HUES64 (cell line): ENCODE data around the gene POMT2.
"Not testable (repeated sequence)": the region's sequence is repeated elsewhere in the genome, so short reads cannot be mapped to it uniquely, and the experiment has no call there.

Source experiments
- H3K27ac ChIP-seq: 2 replicates; pipeline ENCODE4 v1.7.0; 2013; ENCODE audit warnings: low read depth, low read length, inconsistent platforms
- H3K27me3 ChIP-seq: 2 replicates; pipeline ENCODE4 v1.6.1; 2013; ENCODE audit warnings: mild to moderate bottlenecking, low read length; ENCODE audit not compliant: insufficient read depth
- H3K36me3 ChIP-seq: 2 replicates; pipeline ENCODE4 v1.6.1; 2013; ENCODE audit warnings: mild to moderate bottlenecking, low read length; ENCODE audit not compliant: insufficient read depth
- H3K4me1 ChIP-seq: 2 replicates; pipeline ENCODE4 v1.6.1; 2013; ENCODE audit warnings: mild to moderate bottlenecking, low read length, moderate library complexity; ENCODE audit not compliant: insufficient read depth
- H3K4me3 ChIP-seq: 2 replicates; pipeline ENCODE4 v1.5.1; 2013; ENCODE audit warnings: mild to moderate bottlenecking, low read length, moderate library complexity
- H3K9ac ChIP-seq: 2 replicates; pipeline ENCODE4 v1.6.1; 2013; ENCODE audit warnings: mild to moderate bottlenecking, low read depth, low read length
- H3K9me3 ChIP-seq: 2 replicates; pipeline ENCODE4 v1.6.1; 2013; ENCODE audit warnings: low read depth, low read length; ENCODE audit not compliant: insufficient read depth
- WGBS: fragments of 150-250, 120-280 bp; methylation state at CpG from one replicate; pipeline ENCODE4 v1.1.7; 2013; ENCODE audit warnings: missing lambda C conversion rate; 5-methylcytosine and 5-hydroxymethylcytosine counted together

POMT2 gene

DNA sequence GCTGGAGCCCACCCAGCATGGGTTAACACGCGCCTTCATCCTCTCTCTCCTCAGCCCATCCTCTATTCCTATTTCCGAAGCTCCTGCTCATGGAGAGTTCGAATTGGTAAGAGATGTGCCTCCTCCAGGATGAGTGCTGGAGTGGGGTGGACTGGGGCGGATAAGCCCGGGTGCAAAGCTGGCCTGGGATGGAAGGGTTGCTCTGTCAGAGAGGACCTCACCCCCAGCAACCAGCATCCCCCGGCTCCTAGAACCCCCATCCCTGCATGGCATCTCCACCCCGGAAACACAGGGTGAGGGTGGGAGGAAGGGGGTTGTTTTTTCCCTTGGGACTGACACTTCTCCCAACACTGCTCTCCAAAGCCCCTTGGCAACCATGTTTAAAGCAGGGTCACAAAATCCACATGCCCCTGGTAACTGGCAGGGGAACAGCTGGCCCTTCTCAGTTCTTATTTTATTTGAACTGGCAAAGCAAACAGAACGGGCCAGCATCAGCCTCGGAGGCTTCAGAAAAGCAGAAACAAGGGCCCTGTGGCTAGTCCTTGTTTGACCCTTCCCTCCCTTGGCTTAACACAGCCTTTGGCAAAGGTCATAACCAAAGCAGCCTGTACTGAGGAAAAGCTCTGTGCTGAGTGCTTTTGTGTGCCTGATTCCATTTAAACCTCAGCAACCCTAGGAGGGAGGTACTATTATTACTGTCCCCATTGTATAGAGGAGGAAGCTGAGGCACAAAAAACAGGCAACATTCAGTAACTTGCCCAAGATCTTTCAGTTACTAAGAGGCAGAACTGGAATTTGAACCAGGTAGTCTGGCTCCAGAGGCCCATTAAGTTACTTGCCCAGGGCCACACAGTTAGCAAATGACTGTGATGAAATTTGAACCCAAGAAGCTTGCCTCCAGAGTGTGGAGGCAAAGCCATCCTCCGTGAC is 4.4 kb upstream of the POMT2 start:
- no peak overlapping the region for H3K9ac ChIP-seq
- H3K9me3 ChIP-seq, result no peaks in the 10 kb centered on the region
- no peaks in the 10 kb centered on the region for H3K36me3 ChIP-seq
- H3K27me3 ChIP-seq, result no peaks in the 10 kb centered on the region
- H3K4me3 ChIP-seq, result no peak overlapping the region
- peaks cover 17% of the 10 kb centered on the region for H3K4me1 ChIP-seq
- no peak overlapping the region for H3K27ac ChIP-seq
- 86% methylated on average over 9 of the region's 11 CpGs for WGBS

GRCh38 chr14:77324289-77324688 is 3.6 kb upstream of the POMT2 start:
- H3K27me3 ChIP-seq, result no peaks in the 10 kb centered on the region
- H3K36me3 ChIP-seq, result no peaks in the 10 kb centered on the region
- WGBS, result 96% methylated on average over 3 of the region's 3 CpGs

DNA sequence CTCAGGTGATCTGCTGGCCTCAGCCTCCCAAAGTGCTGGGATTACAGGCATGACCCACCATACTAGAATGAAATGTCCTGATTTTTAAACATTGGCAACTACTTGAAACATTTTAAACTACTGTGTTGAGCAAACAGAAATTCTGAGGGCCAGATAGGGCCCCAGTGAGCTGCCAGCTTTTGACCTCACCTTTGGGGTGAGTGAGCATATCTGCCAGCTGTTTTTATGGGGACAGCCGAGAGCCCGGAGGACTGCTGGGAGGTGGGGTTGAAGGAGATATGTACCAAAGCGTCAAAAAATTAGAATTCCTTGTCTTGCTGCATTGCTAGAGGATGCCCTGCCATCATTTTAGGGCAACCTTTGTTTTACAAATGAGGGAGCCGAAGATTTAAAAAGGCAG is 2.9 kb upstream of the POMT2 start:
- Histone ChIP-seq H3K27ac (no peak overlapping the region), H3K27me3 (no peaks in the 10 kb centered on the region), H3K4me3 (no peak overlapping the region), H3K9me3 (no peaks in the 10 kb centered on the region), H3K36me3 (no peaks in the 10 kb centered on the region), H3K4me1 (peaks cover 27% of the 10 kb centered on the region), H3K9ac (no peak overlapping the region)
- WGBS, result 84% methylated on average over 4 of the region's 4 CpGs

More at GRCh38 chr14:77324289-77324688, 3.6 kb upstream of the POMT2 start:
- no peak overlapping the region for H3K9ac ChIP-seq
- H3K4me1 ChIP-seq, result peaks cover 24% of the 10 kb centered on the region
- no peaks in the 10 kb centered on the region for H3K9me3 ChIP-seq
- no peak overlapping the region for H3K4me3 ChIP-seq
- H3K27ac ChIP-seq, result no peak overlapping the region

GRCh38 chr14:77322951-77323350 is 2.3 kb upstream of the POMT2 start:
- 94% methylated on average over 5 of the region's 5 CpGs for WGBS
- Histone ChIP-seq H3K4me3 (no peak overlapping the region), H3K9ac (no peak overlapping the region), H3K27me3 (no peaks in the 10 kb centered on the region), H3K4me1 (peaks cover 27% of the 10 kb centered on the region), H3K9me3 (no peaks in the 10 kb centered on the region), H3K36me3 (no peaks in the 10 kb centered on the region), H3K27ac (no peak overlapping the region)

DNA sequence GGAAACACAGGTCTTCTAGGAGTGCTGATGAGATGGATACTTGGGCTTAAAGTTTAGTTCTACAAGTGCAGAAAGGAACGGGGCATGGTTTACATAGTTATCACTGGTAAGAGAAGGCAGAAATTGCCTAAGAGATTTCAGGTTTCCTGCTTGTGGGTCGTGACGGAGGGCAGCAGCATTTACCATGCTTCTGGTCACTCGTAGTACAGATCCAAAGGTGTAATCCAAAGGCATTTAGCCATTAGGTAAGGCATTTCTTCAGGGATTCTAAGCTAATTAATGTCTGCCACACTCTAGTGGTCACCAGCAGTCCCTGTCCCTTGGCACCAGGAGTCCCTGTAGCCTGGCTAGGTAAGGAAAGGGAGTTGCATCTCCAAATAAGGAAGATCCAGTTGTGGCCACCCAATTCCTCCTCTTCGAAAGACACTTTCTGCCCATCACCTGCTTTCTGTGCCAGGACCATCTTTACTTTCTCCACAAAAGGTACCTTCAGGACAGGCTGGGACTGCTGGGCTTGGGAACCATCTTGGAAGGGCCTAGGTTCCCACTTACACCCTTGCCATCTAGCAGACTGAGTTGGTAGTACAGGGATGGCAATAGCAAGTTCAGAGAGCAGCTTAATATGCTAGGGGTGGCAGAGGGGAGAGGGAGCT is 1.7 kb upstream of the POMT2 start:
- H3K27ac ChIP-seq, result no peak overlapping the region
- WGBS, result 85% methylated on average over 5 of the region's 5 CpGs
- H3K4me3 ChIP-seq, result peak overlapping the region; percentile 89
- no peaks in the 10 kb centered on the region for H3K9me3 ChIP-seq
- peaks cover 27% of the 10 kb centered on the region for H3K4me1 ChIP-seq
- no peaks in the 10 kb centered on the region for H3K27me3 ChIP-seq
- no peaks in the 10 kb centered on the region for H3K36me3 ChIP-seq
- peak overlapping the region; percentile 92; the same call in 1 of the 2 replicates for H3K9ac ChIP-seq

GRCh38 chr14:77319422-77319821 is 1.3 kb downstream of the POMT2 start:
- peaks cover 29% of the 10 kb centered on the region for H3K4me1 ChIP-seq
- H3K27ac ChIP-seq, result peak overlapping the region; percentile 18; the same call in 1 of the 2 replicates
- peak overlapping the region; percentile 89 for H3K4me3 ChIP-seq
- 70% methylated on average over 5 of the region's 5 CpGs for WGBS
- no peak overlapping the region; the same call in 1 of the 2 replicates for H3K9ac ChIP-seq
- no peaks in the 10 kb centered on the region for H3K9me3 ChIP-seq
- H3K27me3 ChIP-seq, result no peaks in the 10 kb centered on the region
- H3K36me3 ChIP-seq, result no peaks in the 10 kb centered on the region

DNA sequence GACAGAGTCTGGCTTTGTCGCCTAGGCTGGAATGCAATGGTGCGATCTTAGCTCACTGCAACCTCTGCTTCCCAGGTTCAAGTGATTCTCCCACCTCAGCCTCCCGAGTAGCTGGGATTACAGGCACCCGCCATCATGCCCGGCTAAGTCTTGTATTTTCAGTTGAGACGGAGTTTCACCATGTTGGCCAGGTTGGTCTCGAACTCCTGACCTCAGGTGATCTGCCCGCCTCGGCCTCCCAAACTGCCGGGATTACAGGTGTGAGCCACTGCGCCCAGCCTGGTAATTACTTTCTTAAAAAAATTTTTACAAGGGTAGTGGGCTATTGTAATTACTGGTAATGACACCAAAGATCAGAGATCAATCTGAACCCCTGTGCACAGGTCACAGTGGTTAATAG is 1.9 kb downstream of the POMT2 start:
- H3K4me3 ChIP-seq, H3K9ac ChIP-seq: not testable (repeated sequence)
- WGBS, result 94% methylated on average over 11 of the region's 11 CpGs

GRCh38 chr14:77318006-77318553 is 2.6 kb downstream of the POMT2 start:
- H3K27me3 ChIP-seq, result no peaks in the 10 kb centered on the region
- no peak overlapping the region for H3K4me3 ChIP-seq
- H3K36me3 ChIP-seq, result no peaks in the 10 kb centered on the region
- no peak overlapping the region for H3K27ac ChIP-seq
- peaks cover 39% of the 10 kb centered on the region for H3K4me1 ChIP-seq
- whole genome bisulfite sequencing, result 93% methylated on average over 5 of the region's 5 CpGs
- no peak overlapping the region for H3K9ac ChIP-seq
- no peaks in the 10 kb centered on the region for H3K9me3 ChIP-seq

More for the DNA sequence above, 1.9 kb downstream of the POMT2 start:
- not testable (repeated sequence) for H3K9me3 ChIP-seq, H3K27me3 ChIP-seq, H3K36me3 ChIP-seq, H3K27ac ChIP-seq
- peaks cover 34% of the 10 kb centered on the region for H3K4me1 ChIP-seq

- Histone ChIP-seq H3K27ac (no peak overlapping the region), H3K9me3 (no peaks in the 10 kb centered on the region), H3K4me3 (no peak overlapping the region), H3K36me3 (no peaks in the 10 kb centered on the region), H3K27me3 (no peaks in the 10 kb centered on the region), H3K9ac (no peak overlapping the region), H3K4me1 (peaks cover 39% of the 10 kb centered on the region)
- WGBS, result 82% methylated on average over 5 of the region's 5 CpGs
Observed at GRCh38 chr14:77316872-77317301, 3.8 kb downstream of the POMT2 start.

DNA sequence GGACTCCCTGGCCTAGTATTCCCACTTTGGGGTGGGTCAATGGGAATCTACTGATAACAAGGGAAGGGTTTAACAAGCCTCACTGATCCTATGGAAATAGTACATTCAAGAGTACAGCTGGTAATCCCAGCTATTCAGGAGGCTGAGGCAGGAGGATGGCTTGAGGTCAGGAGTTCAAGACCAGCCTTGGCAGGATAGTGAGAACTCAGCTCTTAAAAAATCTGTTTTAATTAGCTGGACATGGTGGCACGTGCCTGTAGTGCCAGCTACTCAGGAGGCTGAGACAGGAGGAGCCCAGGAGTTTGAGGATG is 4.5 kb downstream of the POMT2 start:
- Histone ChIP-seq H3K9me3 (no peaks in the 10 kb centered on the region), H3K27ac (no peak overlapping the region), H3K36me3 (peaks cover 3% of the 10 kb centered on the region; the same call in 1 of the 2 replicates), H3K4me3 (no peak overlapping the region), H3K4me1 (peaks cover 38% of the 10 kb centered on the region), H3K9ac (no peak overlapping the region), H3K27me3 (no peaks in the 10 kb centered on the region)
- 65% methylated on average over 1 of the region's 1 CpG for WGBS
